ENCODE measurements around the gene GPR31.

GRCh38 chr6:167161851-167162467 is 4.2 kb upstream of the GPR31 start:
- TF ChIP-seq EZH2 (IDR thresholded peaks at IDR 0.05; ENCODE audit: borderline replicate concordance, insufficient read depth, low read depth, low read length, poor library complexity, severe bottlenecking) = no peak
- TF ChIP-seq, protein P1, sequence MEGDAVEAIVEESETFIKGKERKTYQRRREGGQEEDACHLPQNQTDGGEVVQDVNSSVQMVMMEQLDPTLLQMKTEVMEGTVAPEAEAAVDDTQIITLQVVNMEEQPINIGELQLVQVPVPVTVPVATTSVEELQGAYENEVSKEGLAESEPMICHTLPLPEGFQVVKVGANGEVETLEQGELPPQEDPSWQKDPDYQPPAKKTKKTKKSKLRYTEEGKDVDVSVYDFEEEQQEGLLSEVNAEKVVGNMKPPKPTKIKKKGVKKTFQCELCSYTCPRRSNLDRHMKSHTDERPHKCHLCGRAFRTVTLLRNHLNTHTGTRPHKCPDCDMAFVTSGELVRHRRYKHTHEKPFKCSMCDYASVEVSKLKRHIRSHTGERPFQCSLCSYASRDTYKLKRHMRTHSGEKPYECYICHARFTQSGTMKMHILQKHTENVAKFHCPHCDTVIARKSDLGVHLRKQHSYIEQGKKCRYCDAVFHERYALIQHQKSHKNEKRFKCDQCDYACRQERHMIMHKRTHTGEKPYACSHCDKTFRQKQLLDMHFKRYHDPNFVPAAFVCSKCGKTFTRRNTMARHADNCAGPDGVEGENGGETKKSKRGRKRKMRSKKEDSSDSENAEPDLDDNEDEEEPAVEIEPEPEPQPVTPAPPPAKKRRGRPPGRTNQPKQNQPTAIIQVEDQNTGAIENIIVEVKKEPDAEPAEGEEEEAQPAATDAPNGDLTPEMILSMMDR (IDR thresholded peaks at IDR 0.05) = no peak
